A549 treated with DMSO at 1 μM for 4 hours (cell line): ENCODE results near the gene TEX13D. TPM values are rescaled to one million over a fixed set of nuclear protein-coding genes. Genes with fewer than 3 reads are reported as not detected.

Experiments
- total RNA-seq: library from RNA; stranded (reverse); fragments of 200-300 nt; extraction: Qiagen RNA extraction; gene quantifications from 5 replicates; pipeline ENCODE4 v1.2.3, GENCODE V29; 2022; ENCODE audit warnings: low read depth

The TEX13D gene
- total RNA-seq, result not detected in 5 replicates

GRCh38 chrX:124332481-124333424, at the start of gene TEX13D:
Gene TEX13D, plus strand, starts transcription at chrX:124332660. Its CDS starts 258 bp downstream, at chrX:124332918.

GRCh38 chrX:124346117-124346876, 13.8 kb downstream of the TEX13D start, which contains the start of gene SH2D1A:
Gene SH2D1A, plus strand, starts transcription at chrX:124346563. Its CDS starts 80 bp downstream, at chrX:124346643.

Other genes starting within 250 kb of the TEX13D start
- gene SH2D1A, start 13.9 kb downstream of the TEX13D start, total RNA-seq, result not detected in 5 replicates